ENCODE data around the gene MARK1.

GRCh38 chr1:220487297-220487820 is 40.6 kb upstream of the MARK1 start:
- TF ChIP-seq CTCF (IDR thresholded peaks at IDR 0.05) = no peak
- no peak for TF ChIP-seq REST (IDR thresholded peaks at IDR 0.05; ENCODE audit: insufficient read depth in 1 of 2, low read depth in 2 of 2, low read length in 1 of 2)
- TF ChIP-seq POLR2AphosphoS5 (IDR thresholded peaks at IDR 0.05; ENCODE audit: low read depth, low read length) = no peak
- no peak for TF ChIP-seq TCF7L2 (IDR thresholded peaks at IDR 0.05; ENCODE audit: low read depth, low read length)

All from Panc1 (cell line).